ENCODE measurements around the gene PKN2. TPM values are rescaled to one million over a fixed set of nuclear protein-coding genes. Genes with fewer than 3 reads are reported as not detected.
"Not testable (repeated sequence)": the region's sequence is repeated elsewhere in the genome, so short reads cannot be mapped to it uniquely, and the experiment has no call there.

Gene PKN2
- total RNA-seq, 4 donors from 2014 or later = 47.5 to 89.9 (median 55.5) TPM

DNA sequence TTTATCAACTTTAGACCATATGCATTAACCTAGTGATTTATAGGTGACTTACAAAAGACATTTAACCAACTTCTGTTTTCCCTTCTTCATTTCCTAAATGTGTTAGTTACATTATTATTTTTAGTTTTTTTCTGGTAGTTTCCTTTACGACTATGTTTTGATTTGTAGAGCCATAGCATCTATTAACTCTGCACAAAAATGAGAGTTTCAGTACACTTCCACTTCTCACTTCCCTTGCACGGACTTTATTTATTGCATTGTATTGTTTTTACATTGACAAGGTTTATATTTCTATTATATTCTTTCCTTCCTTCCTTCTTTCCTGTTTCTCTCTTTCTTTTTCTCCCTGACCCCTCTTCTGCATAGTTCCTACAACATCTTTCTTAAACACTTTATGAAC lies 14.7 kb downstream of the PKN2 start:
- Histone ChIP-seq H3K27me3 (no peaks in the 10 kb centered on the region), H3K4me3 (replicated peaks in 1 of 3) (no peak overlapping the region), H3K36me3 (no peaks in the 10 kb centered on the region), H3K4me1 (peaks cover 8 to 9% of the 10 kb centered on the region in 2 donors), H3K9me3 (no peaks in the 10 kb centered on the region), H3K27ac (no peak overlapping the region)
- WGBS, 2 donors = 68 to 83% methylated on average over 2 of the region's 2 CpGs
- TF ChIP-seq CTCF (IDR thresholded peaks at IDR 0.05) (no peak), POLR2A (IDR thresholded peaks at IDR 0.05) (no peak)
- DNase-seq = no peak
- intact Hi-C loops (cut with DNase I) = no loop called here

GRCh38 chr1:88700425-88701013 lies 16.4 kb downstream of the PKN2 start:
- no peak overlapping the region for H3K4me3 ChIP-seq (replicated peaks in 1 of 3)
- TF ChIP-seq POLR2A (IDR thresholded peaks at IDR 0.05) = no peak
- TF ChIP-seq CTCF (IDR thresholded peaks at IDR 0.05) = no peak
- WGBS, 2 donors = 92 to 95% methylated on average over 5 of the region's 5 CpGs
- H3K27me3 ChIP-seq = no peaks in the 10 kb centered on the region
- no peak for DNase-seq
- intact Hi-C loops (cut with DNase I) = no loop called here
- H3K27ac ChIP-seq = no peak overlapping the region
- no peaks in the 10 kb centered on the region for H3K36me3 ChIP-seq
- peaks cover 8 to 9% of the 10 kb centered on the region in 2 donors for H3K4me1 ChIP-seq
- H3K9me3 ChIP-seq = no peaks in the 10 kb centered on the region

DNA sequence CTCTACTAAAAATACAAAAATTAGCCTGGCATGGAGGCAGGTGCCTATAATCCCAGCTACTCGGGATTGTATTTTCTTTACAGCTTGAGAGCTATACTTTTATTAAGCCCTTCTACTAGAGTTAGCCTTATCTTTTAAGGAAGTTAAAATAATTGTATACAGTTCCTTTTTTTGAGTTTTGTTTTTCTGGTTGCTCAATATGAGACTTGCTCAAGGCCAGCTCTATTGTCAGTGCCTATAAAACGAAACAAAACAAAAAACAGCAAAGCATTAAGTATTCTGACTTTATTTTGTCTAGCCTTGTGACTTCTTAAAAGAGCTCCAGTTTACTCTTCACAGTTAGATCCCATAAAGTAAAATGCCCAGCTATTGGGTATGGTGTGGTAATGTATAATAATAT lies 17.2 kb downstream of the PKN2 start:
- Histone ChIP-seq H3K9me3 (no peaks in the 10 kb centered on the region), H3K4me1 (peaks cover 8 to 9% of the 10 kb centered on the region in 2 donors), H3K4me3 (replicated peaks in 1 of 3) (no peak overlapping the region), H3K27me3 (no peaks in the 10 kb centered on the region), H3K36me3 (no peaks in the 10 kb centered on the region), H3K27ac (no peak overlapping the region)
- TF ChIP-seq POLR2A (IDR thresholded peaks at IDR 0.05) (no peak), CTCF (IDR thresholded peaks at IDR 0.05) (no peak)
- intact Hi-C loops (cut with DNase I) = no loop called here
- DNase-seq = no peak
- WGBS, 2 donors = 55 to 57% methylated on average over 2 of the region's 2 CpGs

GRCh38 chr1:88701793-88702192 lies 17.7 kb downstream of the PKN2 start:
- WGBS, 2 donors = 90 to 96% methylated on average over 5 of the region's 5 CpGs
- H3K4me1 ChIP-seq = not testable (repeated sequence)

GRCh38 chr1:88708011-88708410 lies 23.9 kb downstream of the PKN2 start:
- no peaks in the 10 kb centered on the region for H3K4me1 ChIP-seq
- DNase-seq = no peak
- H3K27me3 ChIP-seq = no peaks in the 10 kb centered on the region
- intact Hi-C loops (cut with DNase I) = no loop called here
- 85 to 91% methylated on average over 2 of the region's 2 CpGs for whole genome bisulfite sequencing, 2 donors
- no peaks in the 10 kb centered on the region for H3K36me3 ChIP-seq
- H3K4me3 ChIP-seq (replicated peaks in 1 of 3) = no peak overlapping the region
- no peak overlapping the region for H3K27ac ChIP-seq
- TF ChIP-seq CTCF (IDR thresholded peaks at IDR 0.05) = no peak
- TF ChIP-seq POLR2A (IDR thresholded peaks at IDR 0.05) = no peak
- H3K9me3 ChIP-seq = no peaks in the 10 kb centered on the region

More at GRCh38 chr1:88701793-88702192, 17.7 kb downstream of the PKN2 start:
- DNase-seq; H3K36me3 ChIP-seq; H3K4me3 ChIP-seq (replicated peaks in 1 of 3); H3K9me3 ChIP-seq; H3K27ac ChIP-seq; intact Hi-C loops (cut with DNase I); H3K27me3 ChIP-seq: not testable (repeated sequence)

DNA sequence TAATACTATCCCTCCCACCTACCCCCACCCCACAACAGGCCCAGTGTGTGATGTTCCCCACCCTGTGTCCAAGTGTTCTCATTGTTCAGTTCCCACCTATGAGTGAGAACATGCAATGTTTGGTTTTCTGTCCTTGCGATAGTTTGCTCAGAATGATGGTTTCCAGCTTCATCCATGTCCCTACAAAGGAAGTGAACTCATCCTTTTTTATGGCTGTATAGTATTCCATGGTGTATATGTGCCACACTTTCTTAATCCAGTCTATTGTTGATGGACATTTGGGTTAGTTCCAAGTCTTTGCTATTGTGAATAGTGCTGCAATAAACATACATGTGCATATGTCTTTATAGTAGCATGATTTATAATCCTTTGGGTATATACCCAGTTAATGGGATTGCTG lies 28.8 kb downstream of the PKN2 start:
- H3K9me3 ChIP-seq; H3K27ac ChIP-seq; DNase-seq; H3K27me3 ChIP-seq; H3K4me3 ChIP-seq (replicated peaks in 1 of 3); intact Hi-C loops (cut with DNase I); H3K4me1 ChIP-seq; H3K36me3 ChIP-seq: not testable (repeated sequence)
- WGBS, 2 donors = 100% methylated on average over 1 of the region's 1 CpG

DNA sequence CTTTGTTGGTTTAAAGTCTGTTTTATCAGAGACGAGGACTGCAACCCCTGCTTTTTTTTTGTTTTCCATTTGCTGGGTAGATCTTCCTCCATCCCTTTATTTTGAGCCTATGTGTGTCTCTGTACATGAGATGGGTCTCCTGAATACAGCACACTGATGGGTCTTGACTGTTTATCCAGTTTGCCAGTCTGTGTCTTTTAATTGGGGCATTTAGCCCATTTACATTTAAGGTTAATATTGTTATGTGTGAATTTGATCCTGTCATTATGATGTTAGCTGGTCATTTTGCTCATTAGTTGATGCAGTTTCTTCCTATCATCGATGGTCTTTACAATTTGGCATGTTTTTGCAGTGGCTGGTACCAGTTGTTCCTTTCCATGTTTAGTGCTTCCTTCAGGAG lies 32.5 kb downstream of the PKN2 start:
- H3K36me3 ChIP-seq; DNase-seq; intact Hi-C loops (cut with DNase I); H3K27ac ChIP-seq; H3K27me3 ChIP-seq; H3K9me3 ChIP-seq; H3K4me3 ChIP-seq (replicated peaks in 1 of 3); H3K4me1 ChIP-seq: not testable (repeated sequence)
- WGBS, 2 donors = 90 to 95% methylated on average over 2 of the region's 2 CpGs

Measured in thyroid gland (tissue), 4 donors.